ENCODE measurements around the gene PTDSS2.

PTDSS2 gene

DNA sequence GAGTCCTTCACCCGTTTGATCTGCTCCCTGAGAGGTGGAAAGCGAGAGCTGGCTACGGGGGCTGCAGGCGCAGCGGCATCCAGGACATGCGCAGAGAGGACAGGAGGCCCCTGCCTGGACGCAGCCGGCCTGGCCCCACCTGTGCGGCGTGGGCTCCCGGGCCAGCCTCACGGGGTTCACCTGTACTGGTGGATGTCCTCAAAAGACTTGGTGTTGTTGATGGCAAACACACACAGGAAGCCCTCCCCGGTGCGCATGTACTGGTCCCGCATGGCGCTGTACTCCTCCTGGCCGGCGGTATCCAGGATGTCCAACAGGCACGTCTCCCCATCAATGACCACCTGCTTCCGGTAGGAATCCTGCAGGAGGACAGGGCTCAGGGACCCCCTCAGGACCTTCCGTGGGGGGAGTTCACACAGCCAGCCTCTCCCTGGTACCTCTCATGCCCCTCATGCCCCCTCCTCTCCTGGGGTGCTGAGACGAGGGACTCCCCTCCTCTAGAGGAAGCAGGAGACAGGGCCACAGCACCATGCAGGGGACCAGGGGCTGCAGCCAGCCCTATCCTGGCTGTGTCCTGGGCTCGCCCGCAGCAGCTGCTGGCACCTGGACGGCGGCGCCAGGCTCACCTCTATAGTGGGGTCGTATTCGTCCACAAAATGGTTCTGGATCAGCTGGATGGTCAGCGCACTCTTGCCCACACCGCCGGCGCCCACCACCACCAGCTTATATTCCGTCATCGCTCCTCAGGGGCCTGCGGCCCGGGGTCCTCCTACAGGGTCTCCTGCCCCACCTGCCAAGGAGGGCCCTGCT is 83.7 kb downstream of the PTDSS2 start:
- DNase-seq, result no peak

DNA sequence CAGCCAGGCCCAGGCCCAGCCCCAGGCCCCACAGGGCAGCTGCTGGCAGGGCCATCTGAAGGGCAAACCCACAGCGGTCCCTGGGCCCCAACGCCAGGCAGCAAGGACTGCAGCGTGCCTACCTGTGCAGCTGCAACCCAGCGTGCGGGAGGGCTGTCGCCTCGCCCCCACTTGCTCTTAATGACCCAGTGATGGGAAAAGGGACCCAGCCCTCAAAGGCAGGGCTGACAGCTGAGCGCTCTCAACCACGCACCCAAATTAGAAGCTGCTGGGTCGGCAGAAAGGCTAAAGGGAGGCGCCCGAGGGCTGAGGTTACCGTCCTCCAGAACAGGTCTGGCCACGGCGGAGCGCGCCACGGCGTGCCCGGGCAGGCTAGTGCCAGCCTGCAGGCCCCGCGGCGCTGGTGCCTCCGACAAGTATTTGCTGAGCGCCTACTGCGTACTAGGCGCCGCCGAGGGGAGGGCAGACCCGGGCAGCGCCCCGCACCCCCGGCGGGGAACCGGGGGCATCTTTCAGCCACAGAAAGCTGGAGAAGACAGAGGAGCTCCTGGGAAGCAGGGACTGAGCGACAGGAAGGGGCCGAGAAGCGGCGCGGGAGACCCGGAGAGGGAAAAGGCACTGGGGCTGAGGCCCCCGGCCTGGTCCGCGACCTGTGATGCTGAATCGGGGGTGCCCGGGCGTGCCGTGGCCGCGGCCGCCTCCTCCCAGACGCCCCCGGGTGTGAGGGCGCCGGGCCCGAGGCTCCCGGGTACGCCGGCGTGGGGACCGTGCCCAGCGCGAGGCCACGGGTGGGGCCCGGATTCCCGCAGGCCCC is 84.5 kb downstream of the PTDSS2 start:
- peak in 1 of 2 experiments; percentile 23 for DNase-seq

DNA sequence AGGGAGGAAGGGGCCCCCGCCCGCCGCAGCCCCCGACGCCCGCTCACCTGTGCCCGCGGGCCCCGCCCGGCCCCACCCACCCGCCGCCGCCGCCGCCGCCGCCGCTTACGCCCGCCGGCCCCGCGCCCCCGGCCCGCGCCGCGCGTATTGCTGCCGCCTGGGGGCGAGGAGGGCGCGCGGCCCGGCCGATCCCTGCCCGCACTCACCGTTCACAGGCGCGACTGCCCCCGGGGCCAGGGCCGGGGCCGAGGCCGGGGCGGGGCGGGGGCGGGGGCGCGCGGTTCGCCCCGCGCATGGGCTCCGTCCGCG is 85.1 kb downstream of the PTDSS2 start:
- DNase-seq, result no peak

DNA sequence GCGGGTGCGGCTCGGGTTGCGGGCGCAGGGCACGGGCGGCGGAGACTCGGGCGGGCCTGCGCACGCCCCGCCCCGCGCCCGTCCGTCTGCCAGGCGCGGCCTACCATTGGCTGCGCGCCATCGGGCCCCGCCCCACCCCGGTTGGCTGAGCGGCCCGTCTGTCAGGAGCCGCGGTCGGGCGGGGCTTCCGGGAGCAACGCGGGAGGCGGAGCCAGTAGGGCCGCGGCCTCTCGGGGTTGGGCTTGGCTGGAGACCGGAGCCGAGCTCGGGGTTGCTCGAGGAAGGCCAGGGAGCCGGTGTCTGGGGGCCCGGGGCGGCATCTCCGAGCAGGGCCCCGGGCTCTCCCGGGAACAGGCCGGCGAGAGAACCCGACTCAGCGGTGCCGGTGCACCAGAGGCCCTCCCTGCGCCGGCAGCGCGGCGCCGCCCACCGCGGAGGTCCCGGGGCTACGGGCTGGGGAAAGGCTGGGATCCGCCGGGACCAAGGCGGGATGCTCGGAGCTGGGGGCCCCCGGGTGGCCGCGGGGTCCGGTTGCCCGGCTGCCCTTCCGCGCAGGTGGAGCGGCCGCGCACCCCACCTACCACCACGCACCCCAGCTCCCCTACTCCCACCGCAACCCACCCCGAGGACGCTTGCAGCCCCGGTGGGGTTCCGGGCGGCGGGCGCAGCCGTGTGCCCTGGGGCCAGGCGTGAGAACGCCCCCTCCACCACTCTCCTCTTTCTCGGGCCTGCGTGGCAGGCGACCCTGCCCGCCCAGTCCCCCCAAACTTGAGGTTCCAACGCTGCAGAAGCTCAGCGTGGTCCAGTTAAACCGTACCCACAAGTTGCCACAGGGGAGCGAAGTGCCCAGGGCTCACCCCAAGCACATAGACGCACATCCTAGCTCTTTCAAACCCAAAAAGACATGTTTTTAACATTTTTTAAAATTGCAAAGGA is 85.7 kb downstream of the PTDSS2 start, which contains the start of gene HRAS:
Gene HRAS, minus strand, starts transcription at position 58 of the 936 bp plus-strand sequence.
- DNase-seq, result peak; percentile 94 to 98

DNA sequence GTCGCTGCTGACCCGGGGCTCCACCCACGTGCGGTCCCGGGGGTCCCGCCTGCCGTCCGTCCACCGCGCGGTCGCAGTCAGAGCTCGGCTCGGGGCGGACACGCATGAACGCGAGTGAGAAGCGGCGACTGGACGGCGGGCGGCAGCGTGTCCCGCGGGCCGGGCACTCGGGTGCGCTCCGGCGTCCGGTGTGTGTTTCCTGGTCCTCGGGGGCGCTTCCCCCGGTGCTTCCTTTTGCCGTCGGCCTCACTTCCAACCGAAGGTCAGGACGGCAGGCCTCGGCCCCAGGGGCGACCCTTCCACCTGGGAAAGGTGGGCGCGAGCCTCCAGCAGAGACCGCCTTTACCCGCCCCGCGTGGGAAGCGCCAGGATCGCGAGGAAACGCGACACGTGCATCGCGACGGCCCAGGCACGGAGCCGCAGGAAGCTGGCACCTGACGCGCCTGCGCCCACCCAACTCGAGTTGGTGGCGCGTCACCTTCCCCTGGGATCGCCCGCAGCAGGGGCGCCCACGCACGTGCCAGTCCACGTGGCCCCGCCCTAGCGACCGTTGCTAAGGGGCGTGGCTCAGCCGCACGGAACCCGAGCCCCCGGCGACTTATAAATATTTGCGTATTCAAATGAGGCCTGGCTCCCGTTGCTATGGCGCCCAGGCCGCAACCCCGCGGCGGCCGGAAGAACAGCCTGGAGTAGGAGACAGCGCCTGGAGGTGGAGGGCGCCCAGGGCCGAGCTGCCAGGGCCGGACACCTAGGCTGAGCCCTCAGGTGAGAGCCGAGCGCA is 87.0 kb downstream of the PTDSS2 start, which contains the start of gene LRRC56:
Gene LRRC56, plus strand, starts transcription at position 687 of the 781 bp plus-strand sequence. CDS start 3,158 bp downstream, outside the sequence.
- DNase-seq, result peak; percentile 93

DNA sequence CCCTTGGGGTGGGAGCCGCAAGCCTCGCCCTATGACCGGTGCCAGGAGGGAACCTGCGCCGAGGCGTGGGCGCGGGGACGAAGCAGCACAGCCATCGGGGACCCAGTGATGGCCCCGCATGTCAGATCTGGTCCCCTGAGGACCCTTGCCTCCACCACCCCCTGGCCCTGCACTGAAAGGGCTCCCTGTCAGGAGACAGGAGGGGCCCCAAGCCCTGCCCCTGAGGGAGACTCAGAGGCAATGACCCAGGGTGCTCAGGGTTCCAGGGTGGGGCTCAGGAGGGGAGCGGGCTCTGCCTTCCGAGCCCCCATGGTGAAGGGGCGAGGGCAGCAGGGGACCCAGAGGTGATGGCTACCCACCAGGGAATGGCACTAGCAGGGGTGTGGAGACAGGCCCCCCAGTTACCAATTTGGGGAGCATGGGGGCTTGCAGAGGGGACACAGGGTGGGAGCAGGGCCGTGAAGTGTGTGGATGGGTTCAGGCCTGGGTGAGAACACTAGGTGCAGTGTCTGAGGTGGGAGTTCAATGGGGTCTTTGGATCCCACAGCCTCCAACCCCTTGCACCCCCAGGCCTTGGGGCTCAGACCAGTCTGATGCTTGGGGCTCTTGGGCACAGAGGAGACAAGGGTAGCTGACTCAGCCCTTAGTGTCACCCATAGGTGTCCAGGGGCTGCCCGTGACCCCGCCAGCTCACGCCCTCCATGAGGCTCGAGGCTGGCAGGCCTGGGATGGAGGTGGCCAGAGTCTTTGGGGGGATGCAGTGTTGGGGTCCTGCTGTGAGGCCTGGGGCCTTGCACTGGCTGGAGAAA is 87.7 kb downstream of the PTDSS2 start:
- no peak for DNase-seq

DNA sequence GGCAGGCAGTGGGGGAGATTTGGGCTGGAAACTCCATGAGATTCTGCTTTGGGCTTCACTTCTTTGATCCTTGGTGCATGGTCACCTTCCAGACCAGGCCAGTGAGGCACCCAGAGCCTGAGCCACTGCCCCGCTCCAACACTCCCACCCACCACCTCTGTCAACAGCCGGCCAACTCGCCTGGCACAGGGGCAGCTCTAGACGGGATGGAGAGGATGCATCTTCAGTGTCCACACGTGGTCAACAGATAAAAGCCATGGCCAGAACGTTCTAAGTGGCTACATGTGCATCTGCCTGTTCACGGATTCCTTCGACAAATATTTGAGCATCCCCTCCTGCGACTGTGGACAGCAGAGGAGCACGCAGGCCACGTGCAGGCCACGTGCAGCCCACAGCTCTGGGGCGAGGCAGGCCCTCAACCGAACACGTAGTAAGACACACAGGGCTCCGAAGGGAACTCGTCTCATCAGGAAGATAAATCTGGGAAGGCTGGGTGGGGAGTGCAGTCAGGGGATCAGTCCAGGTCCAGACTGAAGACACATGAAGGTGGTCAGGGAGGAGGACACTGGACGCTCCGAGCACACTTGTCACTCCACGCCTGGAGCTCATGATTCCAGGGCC is 88.5 kb downstream of the PTDSS2 start:
- DNase-seq, result no peak

DNA sequence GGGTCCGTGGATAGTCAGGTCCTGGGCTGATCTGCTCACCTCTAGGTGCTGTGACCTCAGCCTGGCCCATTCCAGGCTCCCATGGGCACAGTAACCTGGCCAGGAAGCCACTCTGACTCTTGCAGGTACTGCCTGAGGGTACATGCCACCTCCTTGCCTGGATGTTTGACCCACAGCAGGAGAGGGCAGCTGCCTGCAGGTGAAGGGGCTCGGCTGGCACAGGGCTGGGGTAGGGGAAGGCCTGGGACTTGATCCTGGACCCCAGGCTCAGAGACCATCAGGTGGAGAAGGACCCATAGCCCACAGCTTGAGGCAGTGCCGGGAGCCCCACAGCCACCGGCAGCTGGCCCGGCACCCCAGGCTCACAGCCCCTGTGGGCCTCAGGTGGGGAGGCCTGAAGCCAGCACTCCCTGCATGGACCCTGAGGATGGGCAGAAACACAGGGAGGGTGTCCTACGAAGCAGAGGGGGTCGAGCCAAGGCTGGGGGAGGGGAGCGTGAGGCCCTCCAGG is 89.9 kb downstream of the PTDSS2 start:
- no peak for DNase-seq

Measured in stimulated activated CD4-positive, alpha-beta T cell treated with anti-CD3 and anti-CD28 coated beads, Interleukin-4, amount 100 ng/mL, for 4 hours (primary cell).